ENCODE results near the gene CADPS. TPM values are rescaled to one million over a fixed set of nuclear protein-coding genes. Genes with fewer than 3 reads are reported as not detected.

The CADPS gene
- total and polyA plus RNA-seq, 2 of the 4 experiments (the other 2 are of a cell fraction), result not detected

DNA sequence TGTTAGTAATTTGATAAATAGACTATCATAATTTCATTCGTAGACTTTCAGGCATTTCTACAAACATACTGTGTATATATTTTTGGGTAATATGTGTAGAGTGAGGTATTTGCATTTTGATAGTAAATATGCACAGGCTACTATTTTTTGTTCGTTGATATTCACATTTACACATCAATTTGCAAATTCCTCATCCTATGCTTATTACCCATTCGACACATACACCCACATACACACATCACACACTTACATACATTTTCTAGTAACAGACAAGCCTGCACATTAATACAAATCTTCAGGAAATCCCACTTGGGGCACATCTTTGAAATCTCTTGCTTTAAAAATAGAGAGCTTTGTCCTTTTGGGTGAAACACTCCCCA, 373.9 kb downstream of the CADPS start:
- no peaks in the 10 kb centered on the region for H4K20me1 ChIP-seq (ENCODE audit: insufficient read depth, low read length)
- no peak overlapping the region for H3K27ac ChIP-seq (ENCODE audit: insufficient read depth, low read length)
- no peak overlapping the region for H2AFZ ChIP-seq (replicated peaks; ENCODE audit: low read length, poor library complexity)
- BruUV-seq (replicated peaks), result no TSS peak
- H3K4me3 ChIP-seq (ENCODE audit: insufficient read depth, low read depth, low read length), result no peak overlapping the region
- DNase-seq, result no peak
- no peak overlapping the region for H4K5ac ChIP-seq (ENCODE audit: low read depth, low read length)
- H3K18ac ChIP-seq (ENCODE audit: low read depth, low read length), result no peak overlapping the region
- no peak overlapping the region for H2BK20ac ChIP-seq (ENCODE audit: low read depth, low read length)
- ChIA-PET CTCF (no interaction called here), POLR2A (ENCODE audit: unreplicated experiment) (no interaction called here)
- dilution Hi-C loops (cut with HindIII; ENCODE audit: low sequenced_read_pairs, unreplicated experiment), result no loop called here
- H3K36me3 ChIP-seq (ENCODE audit: control insufficient read depth, insufficient read depth, low read length), result no peaks in the 10 kb centered on the region
- H2AK9ac ChIP-seq (replicated peaks; ENCODE audit: low read depth, low read length, poor library complexity), result no peak overlapping the region
- H3K27me3 ChIP-seq (ENCODE audit: control insufficient read depth, insufficient read depth, low read length), result no peaks in the 10 kb centered on the region
- H3K14ac ChIP-seq (replicated peaks; ENCODE audit: low read depth, low read length), result no peak overlapping the region
- H3K9me3 ChIP-seq (ENCODE audit: control insufficient read depth, insufficient read depth, low read length), result no peaks in the 10 kb centered on the region
- intact Hi-C loops (cut with micrococcal nuclease), result no loop called here
- H4K91ac ChIP-seq (ENCODE audit: insufficient read depth, low read depth, low read length), result no peak overlapping the region
- WGBS, 2 experiments (ENCODE audit: extremely low coverage in 2 of 2, insufficient read length in 1 of 2), result 40 to 100% methylated on average over 1 of the region's 3 CpGs
- no peak overlapping the region for H4K8ac ChIP-seq (ENCODE audit: low read depth in 2 of 2, low read length in 2 of 2)
- in situ Hi-C loops (cut with MboI; ENCODE audit: low sequenced_read_pairs), result no loop called here
- TF ChIP-seq ELK1 (IDR thresholded peaks at IDR 0.05; ENCODE audit: borderline replicate concordance, low read depth, low read length) (no peak), POLR2A (IDR thresholded peaks at IDR 0.05; ENCODE audit: low read depth, low read length) (no peak), MXI1 (IDR thresholded peaks at IDR 0.05; ENCODE audit: borderline replicate concordance, low read depth, low read length) (no peak), NFE2L2 (IDR thresholded peaks at IDR 0.05; ENCODE audit: low read depth, low read length) (no peak), RAD21 (IDR thresholded peaks at IDR 0.05; ENCODE audit: low read length) (no peak), CHD1 (IDR thresholded peaks at IDR 0.05; ENCODE audit: low read depth, low read length) (no peak), RFX5 (IDR thresholded peaks at IDR 0.05; ENCODE audit: low read depth, low read length) (no peak), CEBPB (IDR thresholded peaks at IDR 0.05; ENCODE audit: low read depth, low read length) (no peak), SMC3 (IDR thresholded peaks at IDR 0.05; ENCODE audit: low read depth, low read length) (no peak), RCOR1 (IDR thresholded peaks at IDR 0.05; ENCODE audit: insufficient replicate concordance, low read length) (no peak)
- TF ChIP-seq, protein P1, sequence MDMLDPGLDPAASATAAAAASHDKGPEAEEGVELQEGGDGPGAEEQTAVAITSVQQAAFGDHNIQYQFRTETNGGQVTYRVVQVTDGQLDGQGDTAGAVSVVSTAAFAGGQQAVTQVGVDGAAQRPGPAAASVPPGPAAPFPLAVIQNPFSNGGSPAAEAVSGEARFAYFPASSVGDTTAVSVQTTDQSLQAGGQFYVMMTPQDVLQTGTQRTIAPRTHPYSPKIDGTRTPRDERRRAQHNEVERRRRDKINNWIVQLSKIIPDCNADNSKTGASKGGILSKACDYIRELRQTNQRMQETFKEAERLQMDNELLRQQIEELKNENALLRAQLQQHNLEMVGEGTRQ (IDR thresholded peaks at IDR 0.05; ENCODE audit: low read depth, low read length), result no peak
- H2BK15ac ChIP-seq (ENCODE audit: low read depth, low read length), result no peak overlapping the region
- H2BK5ac ChIP-seq (ENCODE audit: low read depth, low read length, poor library complexity, severe bottlenecking), result no peak overlapping the region
- no peak overlapping the region for H2AK5ac ChIP-seq (ENCODE audit: low read depth, low read length)
- no peak overlapping the region for H3K4me2 ChIP-seq (ENCODE audit: low read depth, low read length)
- H3K79me1 ChIP-seq (ENCODE audit: low read depth in 1 of 2, low read length in 2 of 2), result no peaks in the 10 kb centered on the region
- H3K23ac ChIP-seq (ENCODE audit: low read depth, low read length), result no peak overlapping the region
- no peak for ATAC-seq (ENCODE audit: low read depth)
- no peaks in the 10 kb centered on the region for H3K4me1 ChIP-seq (ENCODE audit: control insufficient read depth, insufficient read depth, low read length)
- no peak overlapping the region for H3K4ac ChIP-seq (ENCODE audit: low read depth, low read length)
- H3K56ac ChIP-seq (ENCODE audit: extremely low read depth, insufficient read depth, low read length), result no peak overlapping the region
- no peaks in the 10 kb centered on the region for H3K9me1 ChIP-seq (ENCODE audit: insufficient read depth, low read length)
- H2BK120ac ChIP-seq (ENCODE audit: low read depth, low read length), result no peak overlapping the region
- no peak overlapping the region for H3K9ac ChIP-seq (ENCODE audit: low read depth, low read length)
